ENCODE measurements around the gene HMGN4. TPM values are rescaled to one million over a fixed set of nuclear protein-coding genes. Genes with fewer than 3 reads are reported as not detected.

The HMGN4 gene
- total RNA-seq, 1 experiment from 2014 or later, result 73.8 TPM

- ATAC-seq (peak; percentile 28), DNase-seq (ENCODE audit: low read depth, low spot score) (no peak)
- no peaks in the 10 kb centered on the region for H4K20me1 ChIP-seq (ENCODE audit: insufficient read depth)
- no peak overlapping the region for H3K9ac ChIP-seq (ENCODE audit: low read length)
- peak overlapping the region; percentile 97 for H2AFZ ChIP-seq (ENCODE audit: low read depth, low read length, poor library complexity, severe bottlenecking)
- no TSS peak for BruUV-seq (replicated peaks)
- peaks cover 0 to 2% of the 10 kb centered on the region in 2 experiments; a peak in 1 of 4 replicates for H3K36me3 ChIP-seq (ENCODE audit: control insufficient read depth in 1 of 2, insufficient read depth in 2 of 2, low read length in 2 of 2)
- H3K4me1 ChIP-seq (ENCODE audit: control insufficient read depth in 1 of 2, insufficient read depth in 2 of 2, low read length in 2 of 2), result peaks cover 19 to 43% of the 10 kb centered on the region in 2 experiments
- TF ChIP-seq SIN3A (IDR thresholded peaks at IDR 0.05; ENCODE audit: low read depth) (no peak), EZH2phosphoT487 (IDR thresholded peaks at IDR 0.05; ENCODE audit: borderline replicate concordance) (no peak), CBX3 (IDR thresholded peaks at IDR 0.05; ENCODE audit: low read depth) (0 out of 2 replicates have a peak, but pooled peaks have one; percentile 44), EGR1 (IDR thresholded peaks at IDR 0.05; ENCODE audit: low read depth) (peak; percentile 51), MAX (IDR thresholded peaks at IDR 0.05) (peak; percentile 26; the same call in 1 of the 2 replicates), CEBPB (IDR thresholded peaks at IDR 0.05; ENCODE audit: low read depth) (peak; percentile 40; the same call in 1 of the 2 replicates)
- H3K9me3 ChIP-seq (ENCODE audit: control insufficient read depth in 1 of 2, insufficient read depth in 1 of 2, low read depth in 1 of 2, low read length in 2 of 2), result no peaks in the 10 kb centered on the region
- intact Hi-C loops (cut with micrococcal nuclease), result loop anchor here (2.0 kb wide), 1 partner anchor 419 kb away; no protein-coding TSS in a partner anchor
- no peak overlapping the region; the same call in 1 of the 2 replicates for H3K27ac ChIP-seq (ENCODE audit: low read depth, low read length)
- RAD21 ChIA-PET (ENCODE audit: low non-redundant PET in 1 of 2, low total read pairs in 2 of 2, uncharacterized antibody in 2 of 2, unreplicated experiment in 2 of 2), result no interaction called here
- H3K4me3 ChIP-seq (replicated peaks in 1 of 2; ENCODE audit: low read depth in 1 of 2, low read length in 2 of 2), result peak overlapping the region; percentile 10 to 15; a peak in 3 of 4 replicates
- H3K4me2 ChIP-seq (ENCODE audit: low read length), result peak overlapping the region; percentile 92
- peaks cover 18% of the 10 kb centered on the region for H3K79me2 ChIP-seq (ENCODE audit: insufficient read depth, low read length)
- H3K9me2 ChIP-seq (ENCODE audit: insufficient read depth), result no peaks in the 10 kb centered on the region
- no peaks in the 10 kb centered on the region for H3K27me3 ChIP-seq (ENCODE audit: insufficient read depth, low read length)
- POLR2A ChIA-PET, result interaction anchor here (0.8 to 1.8 kb wide), 3 partner anchors 18 to 553 kb away, joined by 3 to 6 read pairs (median 4); a partner anchor contains a TSS
- CTCF ChIA-PET, result interaction anchor here (0.7 to 4.2 kb wide), 5 partner anchors 11 to 263 kb away, joined by 3 to 45 read pairs (median 7); no protein-coding TSS in a partner anchor
These were observed 55.3 kb downstream of the HMGN4 start for GRCh38 chr6:26593278-26594130.

- peaks cover 19 to 43% of the 10 kb centered on the region in 2 experiments for H3K4me1 ChIP-seq (ENCODE audit: control insufficient read depth in 1 of 2, insufficient read depth in 2 of 2, low read length in 2 of 2)
- H3K9me2 ChIP-seq (ENCODE audit: insufficient read depth), result no peaks in the 10 kb centered on the region
- H3K27me3 ChIP-seq (ENCODE audit: insufficient read depth, low read length), result no peaks in the 10 kb centered on the region
- peak overlapping the region; percentile 10 to 15; a peak in 3 of 4 replicates for H3K4me3 ChIP-seq (replicated peaks in 1 of 2; ENCODE audit: low read depth in 1 of 2, low read length in 2 of 2)
- no peaks in the 10 kb centered on the region for H4K20me1 ChIP-seq (ENCODE audit: insufficient read depth)
- H2AFZ ChIP-seq (ENCODE audit: low read depth, low read length, poor library complexity, severe bottlenecking), result peak overlapping the region; percentile 69
- ChIA-PET CTCF (interaction anchor here (0.7 to 4.2 kb wide), 9 partner anchors 12 to 279 kb away, joined by 3 to 60 read pairs (median 7); no protein-coding TSS in a partner anchor), POLR2A (interaction anchor here (0.8 to 2.1 kb wide), 6 partner anchors 19 to 556 kb away, joined by 3 to 8 read pairs (median 6); a partner anchor contains a TSS), RAD21 (ENCODE audit: low non-redundant PET in 1 of 2, low total read pairs in 2 of 2, uncharacterized antibody in 2 of 2, unreplicated experiment in 2 of 2) (interaction anchor here in 1 of 2 experiments (2.5 kb wide), 1 partner anchor 252 kb away, joined by 17 read pairs; no protein-coding TSS in a partner anchor)
- peaks cover 22% of the 10 kb centered on the region for H3K79me2 ChIP-seq (ENCODE audit: insufficient read depth, low read length)
- intact Hi-C loops (cut with micrococcal nuclease), result loop anchor here (2.0 kb wide), 1 partner anchor 419 kb away; no protein-coding TSS in a partner anchor
- no TSS peak for BruUV-seq (replicated peaks)
- TF ChIP-seq POLR2A (IDR thresholded peaks at IDR 0.05; ENCODE audit: borderline replicate concordance, extremely low read depth, insufficient read depth, insufficient read length), result no peak
- no peak for TF ChIP-seq EGR1 (IDR thresholded peaks at IDR 0.05; ENCODE audit: low read depth)
- no peak for TF ChIP-seq YY1 (IDR thresholded peaks at IDR 0.05; ENCODE audit: extremely low read depth, insufficient replicate concordance, low read depth, low read length)
- TF ChIP-seq MAX (IDR thresholded peaks at IDR 0.05), result no peak
- TF ChIP-seq JUND (IDR thresholded peaks at IDR 0.05), result no peak
- TF ChIP-seq SIN3A (IDR thresholded peaks at IDR 0.05; ENCODE audit: low read depth), result no peak
- H3K9me3 ChIP-seq (ENCODE audit: control insufficient read depth in 1 of 2, insufficient read depth in 1 of 2, low read depth in 1 of 2, low read length in 2 of 2), result no peaks in the 10 kb centered on the region
- H3K36me3 ChIP-seq (ENCODE audit: control insufficient read depth in 1 of 2, insufficient read depth in 2 of 2, low read length in 2 of 2), result peaks cover 0 to 6% of the 10 kb centered on the region in 2 experiments; a peak in 1 of 4 replicates
- DNase-seq (ENCODE audit: low read depth, low spot score) (no peak), ATAC-seq (no peak)
- H3K27ac ChIP-seq (ENCODE audit: low read depth, low read length), result no peak overlapping the region; the same call in 1 of the 2 replicates
- H3K9ac ChIP-seq (ENCODE audit: low read length), result no peak overlapping the region
- peak overlapping the region; percentile 92 for H3K4me2 ChIP-seq (ENCODE audit: low read length)
These were observed 55.9 kb downstream of the HMGN4 start for GRCh38 chr6:26594131-26594498.

All from HCT116 (cell line).